ENCODE measurements around the gene CFAP74. TPM values are rescaled to one million over a fixed set of nuclear protein-coding genes. Genes with fewer than 3 reads are reported as not detected.

Gene CFAP74
- total and polyA plus RNA-seq, 2 of the 4 experiments (the other 2 are of a cell fraction) = not detected

DNA sequence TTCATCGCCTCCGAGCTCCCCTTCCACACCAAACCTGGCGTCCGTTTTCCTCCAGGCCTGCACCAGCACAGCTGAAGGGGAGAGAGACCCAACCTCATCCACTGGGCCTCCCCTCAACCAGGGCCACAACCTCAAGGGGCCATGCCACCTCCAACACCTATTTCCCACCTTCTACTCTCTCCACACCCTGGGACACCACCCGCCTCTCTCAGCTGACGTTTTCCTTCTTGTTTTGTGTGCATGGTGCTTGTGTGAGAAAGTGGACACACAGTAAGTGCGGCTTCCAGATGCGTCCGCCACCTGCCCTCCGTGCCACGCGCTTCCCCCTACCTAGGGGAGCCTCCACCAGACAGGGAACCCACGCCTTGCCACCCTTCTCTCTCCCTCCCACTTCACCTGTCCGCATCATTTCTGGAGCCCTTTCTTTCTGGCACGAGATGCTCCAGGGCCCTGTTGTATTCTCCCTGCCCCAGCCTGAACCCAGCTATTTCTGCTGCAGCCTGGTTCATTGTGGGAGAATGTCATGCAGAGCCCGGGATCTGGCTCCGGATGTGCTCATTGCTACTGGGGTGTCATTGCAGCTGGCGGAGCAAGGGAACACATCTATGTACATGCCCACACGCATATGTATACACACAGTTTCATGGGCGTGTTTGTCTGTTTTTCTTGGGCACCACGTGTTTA lies 111.4 kb downstream of the CFAP74 start:
- BruUV-seq (replicated peaks) = no TSS peak
- TF ChIP-seq, protein P1, sequence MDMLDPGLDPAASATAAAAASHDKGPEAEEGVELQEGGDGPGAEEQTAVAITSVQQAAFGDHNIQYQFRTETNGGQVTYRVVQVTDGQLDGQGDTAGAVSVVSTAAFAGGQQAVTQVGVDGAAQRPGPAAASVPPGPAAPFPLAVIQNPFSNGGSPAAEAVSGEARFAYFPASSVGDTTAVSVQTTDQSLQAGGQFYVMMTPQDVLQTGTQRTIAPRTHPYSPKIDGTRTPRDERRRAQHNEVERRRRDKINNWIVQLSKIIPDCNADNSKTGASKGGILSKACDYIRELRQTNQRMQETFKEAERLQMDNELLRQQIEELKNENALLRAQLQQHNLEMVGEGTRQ (IDR thresholded peaks at IDR 0.05; ENCODE audit: low read depth, low read length) = no peak
- no peak for TF ChIP-seq MAFK (IDR thresholded peaks at IDR 0.05; ENCODE audit: low read depth, low read length)
- TF ChIP-seq CEBPB (IDR thresholded peaks at IDR 0.05; ENCODE audit: low read depth, low read length) = no peak
- no peak for TF ChIP-seq FOS (IDR thresholded peaks at IDR 0.05; ENCODE audit: low read depth, low read length)
- no peak for TF ChIP-seq CHD1 (IDR thresholded peaks at IDR 0.05; ENCODE audit: low read depth, low read length)
- no peak for TF ChIP-seq RCOR1 (IDR thresholded peaks at IDR 0.05; ENCODE audit: insufficient replicate concordance, low read length)
- TF ChIP-seq, protein P2, sequence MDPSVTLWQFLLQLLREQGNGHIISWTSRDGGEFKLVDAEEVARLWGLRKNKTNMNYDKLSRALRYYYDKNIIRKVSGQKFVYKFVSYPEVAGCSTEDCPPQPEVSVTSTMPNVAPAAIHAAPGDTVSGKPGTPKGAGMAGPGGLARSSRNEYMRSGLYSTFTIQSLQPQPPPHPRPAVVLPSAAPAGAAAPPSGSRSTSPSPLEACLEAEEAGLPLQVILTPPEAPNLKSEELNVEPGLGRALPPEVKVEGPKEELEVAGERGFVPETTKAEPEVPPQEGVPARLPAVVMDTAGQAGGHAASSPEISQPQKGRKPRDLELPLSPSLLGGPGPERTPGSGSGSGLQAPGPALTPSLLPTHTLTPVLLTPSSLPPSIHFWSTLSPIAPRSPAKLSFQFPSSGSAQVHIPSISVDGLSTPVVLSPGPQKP (IDR thresholded peaks at IDR 0.05; ENCODE audit: borderline replicate concordance, low read depth, low read length) = no peak
- no peak for TF ChIP-seq RFX5 (IDR thresholded peaks at IDR 0.05; ENCODE audit: low read depth, low read length)
- no peak for TF ChIP-seq BHLHE40 (IDR thresholded peaks at IDR 0.05; ENCODE audit: low read depth, low read length)
- TF ChIP-seq SMC3 (IDR thresholded peaks at IDR 0.05; ENCODE audit: low read depth, low read length) = no peak
- TF ChIP-seq MXI1 (IDR thresholded peaks at IDR 0.05; ENCODE audit: borderline replicate concordance, low read depth, low read length) = no peak
- no peak for ATAC-seq (ENCODE audit: low read depth)

More for the DNA sequence above, 111.4 kb downstream of the CFAP74 start:
- in situ Hi-C loops (cut with MboI; ENCODE audit: low sequenced_read_pairs) = no loop called here
- no peak for DNase-seq
- peak overlapping the region; percentile 22 for H3K14ac ChIP-seq (replicated peaks; ENCODE audit: low read depth, low read length)
- peak overlapping the region; percentile 80 for H2BK5ac ChIP-seq (ENCODE audit: low read depth, low read length, poor library complexity, severe bottlenecking)
- peak overlapping the region; percentile 92 for H3K4me3 ChIP-seq (ENCODE audit: insufficient read depth, low read depth, low read length)
- peaks cover 13 to 21% of the 10 kb centered on the region in 2 experiments for H3K79me1 ChIP-seq (ENCODE audit: low read depth in 1 of 2, low read length in 2 of 2)
- no peak overlapping the region for H2BK15ac ChIP-seq (ENCODE audit: low read depth, low read length)
- H2BK120ac ChIP-seq (ENCODE audit: low read depth, low read length) = no peak overlapping the region
- dilution Hi-C loops (cut with HindIII; ENCODE audit: low sequenced_read_pairs, unreplicated experiment) = no loop called here
- 73% methylated on average over 6 of the region's 21 CpGs; no CpG with 5 or more reads in 1 of the 2 experiments for WGBS, 2 experiments (ENCODE audit: extremely low coverage in 2 of 2, insufficient read length in 1 of 2)
- H4K8ac ChIP-seq (ENCODE audit: low read depth in 2 of 2, low read length in 2 of 2) = peak overlapping the region; percentile 70 to 96
- H3K9ac ChIP-seq (ENCODE audit: low read depth, low read length) = peak overlapping the region; percentile 89
- H3K4ac ChIP-seq (ENCODE audit: low read depth, low read length) = peak overlapping the region; percentile 95
- H3K9me1 ChIP-seq (ENCODE audit: insufficient read depth, low read length) = peaks cover 2% of the 10 kb centered on the region; the same call in 1 of the 2 replicates
- peak overlapping the region; percentile 69 for H4K5ac ChIP-seq (ENCODE audit: low read depth, low read length)
- ChIA-PET POLR2A (ENCODE audit: unreplicated experiment) (interaction anchor here (0.6 kb wide), 1 partner anchor 13 kb away, joined by 4 read pairs; no protein-coding TSS in a partner anchor), CTCF (interaction anchor here (1.6 kb wide), 1 partner anchor 14 kb away, joined by 6 read pairs; no protein-coding TSS in a partner anchor)
- peak overlapping the region; percentile 98 for H3K4me2 ChIP-seq (ENCODE audit: low read depth, low read length)
- H3K4me1 ChIP-seq (ENCODE audit: control insufficient read depth, insufficient read depth, low read length) = peaks cover 11% of the 10 kb centered on the region
- intact Hi-C loops (cut with micrococcal nuclease) = no loop called here
- no peak overlapping the region for H3K56ac ChIP-seq (ENCODE audit: extremely low read depth, insufficient read depth, low read length)
- H3K27me3 ChIP-seq (ENCODE audit: control insufficient read depth, insufficient read depth, low read length) = no peaks in the 10 kb centered on the region
- peak overlapping the region; percentile 68; the same call in 1 of the 2 replicates for H3K23ac ChIP-seq (ENCODE audit: low read depth, low read length)
- H2AK5ac ChIP-seq (ENCODE audit: low read depth, low read length) = peak overlapping the region; percentile 86
- peak overlapping the region; percentile 24; the same call in 1 of the 2 replicates for H3K18ac ChIP-seq (ENCODE audit: low read depth, low read length)
- H3K9me3 ChIP-seq (ENCODE audit: control insufficient read depth, insufficient read depth, low read length) = no peaks in the 10 kb centered on the region
- H2BK20ac ChIP-seq (ENCODE audit: low read depth, low read length) = no peak overlapping the region
- peak overlapping the region; percentile 95 for H2AFZ ChIP-seq (replicated peaks; ENCODE audit: low read length, poor library complexity)
- H3K36me3 ChIP-seq (ENCODE audit: control insufficient read depth, insufficient read depth, low read length) = no peaks in the 10 kb centered on the region
- H2AK9ac ChIP-seq (replicated peaks; ENCODE audit: low read depth, low read length, poor library complexity) = peak overlapping the region; percentile 91
- peak overlapping the region; percentile 87 for H4K91ac ChIP-seq (ENCODE audit: insufficient read depth, low read depth, low read length)
- H3K27ac ChIP-seq (ENCODE audit: insufficient read depth, low read length) = peak overlapping the region; percentile 92
- peaks cover 28% of the 10 kb centered on the region for H4K20me1 ChIP-seq (ENCODE audit: insufficient read depth, low read length)
